DLD1 (cell line): Measurements from ENCODE around the gene ZNF490.
"Not testable (repeated sequence)": the region's sequence is repeated elsewhere in the genome, so short reads cannot be mapped to it uniquely, and the experiment has no call there.

ENCODE experiments used
- in situ Hi-C: cut with HindIII; loops from 2 replicates; pipeline ENCODE4 v1.10.0; 2017; ENCODE audit warnings: low sequenced_read_pairs

The ZNF490 gene

GRCh38 chr19:12623361-12624031, 12.9 kb upstream of the ZNF490 start:
- in situ Hi-C loops, result no loop called here

- in situ Hi-C loops, result not testable (repeated sequence)
Measured at GRCh38 chr19:12621253-12622024, 10.8 kb upstream of the ZNF490 start.

DNA sequence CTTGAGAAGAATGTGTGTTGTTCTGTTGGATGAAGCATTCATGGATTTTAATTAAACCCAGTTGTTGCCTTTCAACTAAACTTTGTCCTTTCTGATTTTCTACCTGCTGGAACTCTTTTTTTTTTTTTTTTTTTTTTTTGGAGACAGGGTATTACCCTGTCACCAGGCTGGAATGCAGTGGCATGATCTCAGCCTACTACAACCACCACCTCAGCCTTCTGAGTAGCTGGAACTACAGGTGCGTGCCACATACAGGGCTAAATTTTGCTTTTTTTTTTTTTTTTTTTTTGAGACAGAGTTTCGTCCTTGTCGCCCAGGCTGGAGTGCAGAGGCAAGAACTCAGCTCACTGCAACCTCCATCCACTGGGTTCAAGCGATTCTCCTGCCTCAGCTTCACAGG, 7.0 kb upstream of the ZNF490 start:
- in situ Hi-C loops, result no loop called here

GRCh38 chr19:12611361-12611699, 717 bp upstream of the ZNF490 start:
- in situ Hi-C loops, result no loop called here

- in situ Hi-C loops, result no loop called here
Measured at GRCh38 chr19:12607631-12608030, 3.0 kb downstream of the ZNF490 start.

- in situ Hi-C loops, result no loop called here
Measured at GRCh38 chr19:12606796-12607195, 3.8 kb downstream of the ZNF490 start.

GRCh38 chr19:12603714-12604113, 6.9 kb downstream of the ZNF490 start:
- in situ Hi-C loops, result no loop called here

GRCh38 chr19:12597594-12597993, 13.0 kb downstream of the ZNF490 start:
- in situ Hi-C loops, result no loop called here

GRCh38 chr19:12596927-12597548, 13.6 kb downstream of the ZNF490 start:
- in situ Hi-C loops, result no loop called here

GRCh38 chr19:12596485-12596884, 14.1 kb downstream of the ZNF490 start:
- in situ Hi-C loops, result no loop called here

GRCh38 chr19:12581100-12581499, 29.5 kb downstream of the ZNF490 start:
- in situ Hi-C loops, result no loop called here

DNA sequence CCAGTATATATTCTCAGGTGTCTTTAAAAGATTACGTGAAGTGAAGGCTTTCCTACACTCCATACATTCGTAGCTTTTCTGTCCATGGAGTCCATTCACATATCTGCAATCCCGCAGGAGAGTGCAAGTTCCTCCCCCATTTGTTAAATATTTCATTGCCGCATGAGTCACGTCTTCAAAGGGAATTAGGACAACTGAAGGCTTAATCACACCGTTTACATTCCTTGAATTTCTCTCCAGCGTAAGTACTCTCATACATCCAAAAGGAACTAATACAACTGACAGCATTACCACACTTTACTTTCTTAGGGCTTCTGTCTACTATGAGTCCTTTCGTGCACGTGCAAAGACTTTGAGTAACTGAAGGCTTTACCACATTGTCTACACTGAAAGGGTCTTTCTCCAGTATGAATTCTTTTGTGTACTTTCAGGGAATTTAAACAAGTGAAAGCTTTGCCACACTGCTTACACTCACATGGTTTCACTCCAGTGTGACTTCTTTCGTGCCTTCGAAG, 30.4 kb downstream of the ZNF490 start:
- in situ Hi-C loops, result no loop called here

GRCh38 chr19:12578641-12579040, 32.0 kb downstream of the ZNF490 start:
- in situ Hi-C loops, result no loop called here

DNA sequence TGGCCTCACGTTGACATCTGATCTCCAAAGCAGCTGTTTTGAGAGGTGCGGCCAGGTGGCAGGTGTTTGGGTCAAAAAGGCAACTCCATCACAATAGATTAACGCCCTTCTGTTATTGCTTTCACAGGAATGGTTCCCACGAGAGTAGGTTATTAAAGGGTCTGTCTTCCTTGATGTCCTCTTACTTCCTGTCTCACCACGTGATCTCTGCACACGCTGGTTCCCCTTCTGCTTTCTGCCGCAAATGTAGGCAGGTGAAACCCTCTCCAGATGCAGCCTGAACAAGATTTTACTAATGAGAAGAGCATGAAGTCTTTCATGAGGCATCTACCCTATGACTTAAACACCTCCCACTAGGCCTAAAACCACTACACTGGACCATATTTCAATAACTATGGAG, 36.6 kb downstream of the ZNF490 start:
- in situ Hi-C loops, result no loop called here

DNA sequence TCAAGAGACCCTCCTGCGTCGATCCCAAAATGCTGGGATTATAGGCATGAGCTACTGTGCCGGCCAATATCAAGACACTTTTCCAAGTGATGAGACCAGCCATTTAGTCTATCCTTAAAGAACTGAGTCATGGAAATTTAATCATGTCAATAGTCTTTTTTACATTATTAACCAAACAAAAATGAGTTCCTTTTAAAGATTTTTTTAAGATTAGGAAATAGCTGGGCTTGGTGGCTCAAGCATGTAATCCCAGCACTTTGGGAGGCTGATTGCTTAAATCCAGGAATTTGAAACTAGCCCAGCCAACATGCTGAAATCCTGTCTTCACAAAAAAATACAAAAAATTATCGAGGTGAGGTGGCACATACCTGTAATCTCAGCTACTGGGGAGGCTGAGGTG, 42.7 kb downstream of the ZNF490 start:
- in situ Hi-C loops, result no loop called here

GRCh38 chr19:12566380-12566779, 44.2 kb downstream of the ZNF490 start:
- in situ Hi-C loops, result not testable (repeated sequence)

DNA sequence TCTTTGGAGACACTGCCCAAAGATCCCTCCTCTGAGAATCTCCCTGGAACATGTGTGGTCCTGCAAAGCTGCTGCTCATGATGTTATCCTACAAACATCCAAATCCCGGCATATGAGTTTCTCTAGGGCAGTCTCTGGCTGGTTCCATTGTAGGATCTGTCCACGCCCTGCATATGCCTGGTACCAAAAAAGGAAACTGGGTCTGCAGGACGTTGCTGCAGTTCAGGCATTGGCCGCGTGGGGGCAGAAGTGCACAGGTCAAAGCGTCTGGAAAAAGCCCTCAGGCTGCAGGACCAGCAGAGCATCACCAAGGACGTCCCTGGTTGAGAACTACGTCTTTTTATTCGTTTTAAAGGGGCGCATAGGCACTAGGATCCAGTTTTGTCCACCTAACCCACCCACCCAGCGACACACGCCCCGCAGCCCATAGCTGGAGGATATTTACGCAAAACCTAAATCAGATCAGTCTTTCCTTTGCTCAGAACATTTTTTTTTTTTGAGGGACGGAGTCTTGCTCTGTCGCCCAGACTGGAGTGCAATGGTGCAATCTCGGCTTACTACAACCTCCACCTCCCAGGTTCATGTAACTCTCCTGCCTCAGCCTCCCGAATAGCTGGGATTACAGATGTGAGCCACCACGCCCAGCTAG, 46.5 kb downstream of the ZNF490 start:
- in situ Hi-C loops, result no loop called here

GRCh38 chr19:12555456-12555930, 55.1 kb downstream of the ZNF490 start:
- in situ Hi-C loops, result no loop called here

GRCh38 chr19:12551060-12551832, 59.4 kb downstream of the ZNF490 start, which contains the start of gene ZNF564:
TSS of gene ZNF564 (minus strand) at chr19:12551482. CDS start at chr19:12551332, 150 bp downstream.
- in situ Hi-C loops, result no loop called here

DNA sequence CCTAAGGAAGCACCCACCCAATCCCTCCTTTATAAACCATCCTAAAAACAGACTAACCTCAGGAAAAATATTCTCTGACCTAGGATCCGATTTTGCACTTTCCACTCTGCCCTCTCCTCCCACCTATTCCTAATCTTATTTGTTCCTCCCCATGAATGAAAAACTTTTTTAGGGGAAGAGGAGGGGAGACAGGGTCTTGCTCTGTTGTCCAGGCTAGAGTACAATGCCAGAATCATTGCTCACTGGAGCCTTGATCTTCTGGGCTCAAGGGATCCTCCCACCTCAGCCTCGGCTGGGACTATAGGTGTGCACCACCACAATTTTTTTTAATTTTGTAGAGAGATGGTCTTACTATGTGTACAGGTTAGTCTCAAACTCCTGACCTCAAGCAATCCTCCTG, 63.7 kb downstream of the ZNF490 start:
- in situ Hi-C loops, result no loop called here
